ENCODE data around the gene L3MBTL4.
"Not testable (repeated sequence)": the region's sequence is repeated elsewhere in the genome, so short reads cannot be mapped to it uniquely, and the experiment has no call there.

L3MBTL4 gene

DNA sequence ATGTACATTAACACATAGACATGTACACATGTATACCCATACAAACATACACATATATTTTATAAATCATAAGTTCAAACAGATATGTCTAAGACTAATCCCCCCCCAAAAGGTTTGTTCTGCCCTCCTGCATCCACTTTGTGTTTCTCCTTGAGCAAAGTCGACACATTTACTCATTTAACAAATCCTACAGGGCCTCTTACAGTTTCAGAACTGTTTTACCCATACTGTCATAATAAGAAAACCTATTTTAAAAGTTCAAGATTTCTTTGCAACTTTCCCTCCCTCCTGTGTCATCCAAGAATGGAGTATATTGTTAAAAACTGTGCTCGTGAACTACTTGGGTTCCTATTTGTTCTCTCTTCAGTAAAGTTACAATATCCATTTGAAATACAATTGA, 166.7 kb downstream of the L3MBTL4 start:
- no peak for FAIRE-seq

DNA sequence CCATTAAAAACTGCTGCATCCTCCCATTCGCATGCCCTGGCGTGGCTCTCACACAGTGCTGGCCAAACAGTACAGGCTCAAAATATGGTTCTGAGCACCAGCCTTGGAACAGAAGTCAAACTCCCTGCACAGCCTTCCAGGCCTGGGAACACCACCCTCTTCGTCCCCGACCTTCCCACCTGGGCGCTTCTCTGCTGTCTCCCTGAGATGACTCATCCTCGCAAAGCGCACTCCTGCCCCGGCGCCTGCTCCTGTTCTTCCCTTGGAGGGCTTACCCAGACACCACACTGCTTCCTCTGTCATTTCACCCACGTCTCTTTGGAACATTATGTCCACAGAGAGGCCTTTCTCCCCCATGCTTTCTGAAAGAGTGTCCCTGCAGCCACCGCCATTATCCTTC, 172.7 kb downstream of the L3MBTL4 start:
- no peak for FAIRE-seq

DNA sequence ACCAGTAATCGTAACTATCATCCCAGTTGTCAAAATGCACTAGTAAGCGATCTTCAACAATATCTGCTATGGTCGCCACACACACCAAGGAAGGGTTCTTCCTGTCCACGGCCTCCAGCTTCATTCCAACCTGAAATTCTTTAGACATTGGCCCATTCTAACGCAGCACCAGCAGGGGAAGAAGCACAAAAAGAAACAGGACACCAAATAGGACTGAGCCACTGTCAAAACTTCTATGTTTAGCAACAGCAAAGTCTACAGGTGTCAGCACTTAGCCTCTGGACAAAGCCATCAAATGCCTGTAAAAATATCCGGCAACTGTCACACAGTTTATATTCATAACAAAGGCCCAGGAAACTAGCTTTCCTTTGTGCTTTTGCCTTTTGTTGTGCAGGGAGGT, 175.0 kb downstream of the L3MBTL4 start:
- no peak for FAIRE-seq

DNA sequence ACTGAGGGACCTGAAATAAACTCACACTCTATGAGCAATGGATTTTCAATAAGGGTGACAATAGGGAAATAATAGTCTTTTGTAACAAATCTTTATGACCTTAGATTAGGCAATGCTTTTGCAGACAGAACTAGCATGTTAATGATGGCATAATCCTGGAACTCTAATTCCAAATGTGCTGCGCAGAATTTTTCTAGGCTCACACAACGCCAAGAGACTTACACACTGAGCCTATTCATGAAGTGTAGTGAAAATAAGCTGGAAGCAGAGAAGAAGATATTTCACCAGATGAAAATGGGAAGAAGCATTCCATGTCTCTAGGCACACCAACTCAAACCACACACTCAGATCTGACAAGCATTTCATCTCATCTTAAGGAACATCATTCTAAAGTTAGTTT, 178.5 kb downstream of the L3MBTL4 start:
- FAIRE-seq = no peak

DNA sequence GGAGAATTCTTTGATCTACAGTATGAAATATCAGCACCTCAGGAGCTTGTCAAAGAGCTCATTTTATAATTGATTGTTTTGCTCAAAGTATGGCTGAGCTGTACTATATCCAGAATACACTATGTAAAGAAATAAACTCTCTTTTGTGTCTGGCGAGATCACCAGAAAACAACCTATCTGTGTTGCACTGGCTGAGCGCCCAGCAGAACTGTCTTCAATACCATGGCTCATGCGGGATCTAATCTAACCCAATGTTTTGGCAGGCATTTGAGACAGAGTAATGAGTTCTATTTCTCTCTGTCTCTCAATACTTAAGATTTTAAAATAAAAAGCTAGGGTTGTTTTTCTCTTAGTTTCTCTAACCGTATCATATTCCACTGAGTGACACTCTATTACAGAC, 192.4 kb downstream of the L3MBTL4 start:
- no peak for FAIRE-seq

DNA sequence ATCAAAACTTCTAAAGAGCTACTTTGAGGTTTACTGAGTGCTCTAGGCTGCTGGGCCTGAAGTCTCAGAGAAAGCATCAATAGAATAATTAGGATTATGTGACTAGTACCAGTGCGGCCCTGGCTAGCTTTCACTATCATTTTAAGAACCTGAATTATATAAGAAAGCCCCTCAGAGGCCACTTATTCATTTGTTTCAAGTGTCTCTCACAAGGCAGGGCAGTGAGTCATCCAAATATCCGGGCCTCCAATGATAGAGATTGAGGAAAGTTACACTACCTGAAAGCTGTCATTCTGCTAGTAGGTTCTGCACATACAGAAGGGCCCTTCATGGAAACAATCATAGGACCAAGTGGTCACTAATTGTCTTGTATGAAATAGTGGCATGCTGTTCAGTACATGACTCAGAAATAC, 193.1 kb downstream of the L3MBTL4 start:
- FAIRE-seq = no peak

DNA sequence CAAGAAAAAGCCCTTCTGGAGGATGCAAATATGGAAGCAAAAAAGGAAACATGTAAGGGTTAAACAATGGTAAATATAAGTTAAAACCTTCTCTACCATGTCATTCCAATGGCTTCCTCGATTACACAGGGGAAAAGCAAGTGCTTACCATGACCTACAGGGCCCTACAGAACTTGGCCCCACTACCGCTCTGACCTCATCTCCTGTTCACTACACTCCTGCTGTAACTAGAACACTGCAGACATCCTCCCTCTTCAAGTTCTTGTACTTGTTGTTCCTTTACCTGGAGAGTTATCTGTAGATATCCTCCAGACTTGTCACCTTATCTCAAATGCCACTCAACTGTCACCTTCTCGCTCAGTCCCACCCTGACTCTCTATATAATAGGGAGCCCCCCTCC, 194.6 kb downstream of the L3MBTL4 start:
- no peak for FAIRE-seq

DNA sequence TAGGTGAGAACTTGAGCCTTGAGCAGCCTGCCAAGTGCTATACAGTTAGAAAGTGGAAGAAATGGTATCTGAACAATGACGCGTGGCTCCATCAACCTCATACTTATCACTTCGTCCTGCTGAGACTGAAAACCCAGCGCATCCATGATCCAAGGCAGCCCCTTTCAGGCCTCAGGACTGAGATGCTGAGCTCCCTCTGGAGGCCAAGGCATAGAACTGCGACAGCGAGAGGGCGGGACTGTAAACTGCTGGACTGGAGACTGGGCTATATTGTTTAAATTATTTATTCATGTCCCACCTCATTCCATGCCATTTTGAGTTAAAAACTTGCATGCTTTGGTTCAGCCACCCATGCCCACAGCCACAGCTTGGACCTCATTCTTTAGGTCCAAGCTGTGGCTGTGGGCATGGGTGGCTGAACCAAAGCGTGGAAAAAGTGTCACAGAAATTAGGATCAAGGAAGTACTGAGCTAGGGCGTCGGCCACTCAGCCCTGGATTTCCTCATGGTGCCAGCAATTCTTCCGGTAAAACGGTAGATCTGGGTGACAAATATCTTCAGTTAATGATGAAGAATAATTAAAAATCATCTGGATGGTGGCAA, 195.5 kb downstream of the L3MBTL4 start:
- no peak for FAIRE-seq

DNA sequence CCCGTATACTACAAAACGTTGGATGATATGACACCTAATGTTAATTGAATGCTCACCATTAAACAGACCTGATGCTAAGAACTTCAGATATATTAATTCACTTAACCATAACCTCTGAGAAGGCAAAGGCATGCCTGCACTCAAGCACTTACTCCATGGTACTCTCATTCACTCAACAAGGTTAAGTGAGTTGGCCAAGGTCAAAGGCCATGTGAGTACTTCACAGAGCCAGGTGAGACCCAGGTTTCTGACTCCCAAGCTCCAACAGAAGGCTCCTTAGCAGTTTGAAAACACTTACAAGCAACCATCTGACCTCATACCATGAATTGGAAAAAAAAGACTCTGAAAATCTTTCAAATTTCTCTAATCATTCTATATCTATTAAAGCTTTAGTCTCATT, 198.8 kb downstream of the L3MBTL4 start:
- FAIRE-seq = no peak

DNA sequence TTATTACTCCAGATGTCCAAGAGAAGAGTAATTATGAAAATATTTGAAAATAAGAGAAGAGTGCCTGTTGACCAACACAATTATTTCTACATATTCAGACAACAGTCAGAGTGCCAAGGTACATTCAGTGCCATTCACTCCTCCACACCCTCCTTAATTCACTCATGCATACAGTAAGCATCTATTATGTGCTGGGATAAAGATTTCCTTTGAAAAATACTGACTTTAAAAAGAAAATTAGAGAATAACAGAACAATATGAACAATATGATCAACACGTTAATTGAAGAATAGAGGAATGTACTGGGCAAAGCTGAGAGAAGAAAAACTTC, 203.6 kb downstream of the L3MBTL4 start:
- no peak for FAIRE-seq

DNA sequence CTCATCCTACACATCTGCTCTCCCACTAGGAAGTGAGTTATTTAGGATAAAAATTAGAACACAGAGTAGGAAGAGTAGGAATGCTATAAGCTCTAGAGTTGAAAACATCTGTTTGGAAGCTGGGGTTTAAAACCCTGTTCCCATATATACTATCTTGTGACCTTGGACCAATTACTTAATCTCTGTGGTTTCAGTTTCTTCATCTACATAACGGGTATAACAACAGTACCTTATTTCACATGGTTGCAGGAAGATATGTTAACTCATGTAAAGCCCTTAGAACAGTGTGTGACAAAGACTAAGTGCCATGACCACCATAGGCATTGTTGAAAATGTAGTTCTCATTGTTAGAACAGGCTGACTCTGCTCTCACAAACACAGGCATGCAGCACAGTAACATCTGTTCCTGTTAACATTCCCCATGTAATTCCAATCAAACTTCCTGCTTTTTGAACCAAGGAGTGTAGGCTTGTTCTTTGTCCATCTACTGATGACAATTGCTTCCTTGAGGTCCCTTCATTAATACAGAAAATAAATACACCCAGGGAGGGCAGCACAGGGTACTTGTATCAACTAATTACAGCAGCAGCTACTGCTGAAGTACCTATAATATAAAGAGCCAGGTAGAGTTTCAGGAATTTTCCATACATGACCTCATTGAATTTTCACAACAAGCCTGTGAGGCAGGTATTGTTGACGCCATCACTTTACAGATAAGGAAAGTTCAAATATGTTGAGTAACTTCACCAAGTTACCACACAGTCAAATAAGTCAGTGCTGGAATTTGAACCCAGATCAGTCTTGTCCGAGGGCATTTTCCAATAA, 204.2 kb downstream of the L3MBTL4 start:
- FAIRE-seq = no peak

DNA sequence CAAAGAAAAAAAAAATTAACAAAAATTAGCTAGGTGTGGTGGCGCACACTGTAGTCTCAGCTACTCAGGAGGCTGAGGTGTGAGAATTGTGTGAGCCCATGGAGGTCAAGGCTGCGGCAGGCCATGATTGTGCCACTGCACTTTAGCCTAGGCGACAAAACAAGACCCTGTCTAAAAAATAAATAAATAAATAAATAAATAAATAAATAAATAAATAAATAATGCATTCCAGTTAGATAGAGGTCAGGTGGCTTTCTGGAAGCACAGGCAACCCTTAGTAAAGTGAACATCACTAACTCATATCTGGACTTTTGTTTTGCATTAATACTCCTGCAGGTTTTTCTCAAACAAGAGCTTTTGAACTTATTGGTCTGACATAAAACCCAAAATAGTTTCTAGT, 206.8 kb downstream of the L3MBTL4 start:
- no peak for FAIRE-seq

DNA sequence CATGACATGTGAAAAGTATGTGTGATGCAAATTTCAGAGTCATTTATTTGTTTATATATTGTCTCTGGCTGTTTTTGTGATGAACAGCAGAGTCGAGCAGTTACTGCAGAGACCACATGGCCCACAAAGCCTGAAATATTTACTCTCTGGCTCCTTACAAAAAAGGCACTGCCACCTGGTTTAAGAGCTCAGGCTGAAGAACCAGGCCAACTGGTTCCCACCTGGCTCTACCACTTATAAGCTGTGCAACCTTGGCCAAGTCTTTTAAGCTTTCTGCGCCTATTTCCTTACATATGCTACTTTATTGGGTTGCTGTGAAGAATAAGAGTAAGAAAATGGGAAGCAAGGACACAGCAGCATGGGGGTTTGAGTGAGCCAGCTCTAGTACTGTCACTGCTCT, 207.6 kb downstream of the L3MBTL4 start:
- FAIRE-seq = no peak

DNA sequence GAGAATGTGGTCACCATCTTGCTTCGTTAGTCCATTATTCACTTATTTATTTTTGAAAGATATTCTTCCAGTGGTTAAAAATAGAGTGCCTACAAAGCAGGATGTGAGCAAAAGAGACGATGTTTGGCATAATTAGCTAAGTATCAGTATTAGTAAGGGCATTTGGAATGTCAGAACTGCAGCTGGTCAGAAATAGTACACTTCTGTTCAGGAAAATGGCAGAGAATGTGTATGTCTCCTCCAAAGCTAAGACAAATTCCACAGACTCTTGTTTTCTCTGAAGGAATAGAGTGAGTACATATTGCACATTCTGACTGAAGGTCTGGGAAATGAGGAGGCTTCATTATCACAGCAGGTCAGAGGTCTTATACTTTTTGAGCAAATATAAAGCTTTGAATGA, 209.0 kb downstream of the L3MBTL4 start:
- no peak for FAIRE-seq

DNA sequence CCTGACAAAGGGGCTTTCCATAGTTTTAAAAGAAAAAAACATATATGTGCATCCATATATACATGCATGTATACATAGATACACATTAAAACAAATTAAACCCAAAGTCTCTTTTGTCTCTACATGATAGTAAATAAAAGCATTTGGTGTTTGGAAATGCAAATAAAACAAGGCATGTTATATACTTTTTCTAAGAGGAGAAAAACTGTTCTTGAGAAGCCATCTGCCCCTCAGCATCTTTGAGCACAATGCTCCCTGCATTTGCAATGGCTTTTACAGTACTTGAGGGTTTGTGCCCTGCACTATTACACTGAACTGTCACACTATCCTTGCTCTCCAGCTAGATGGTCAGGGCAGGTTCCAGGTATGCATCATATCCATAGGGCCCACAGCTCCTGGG, 210.2 kb downstream of the L3MBTL4 start:
- FAIRE-seq = no peak

DNA sequence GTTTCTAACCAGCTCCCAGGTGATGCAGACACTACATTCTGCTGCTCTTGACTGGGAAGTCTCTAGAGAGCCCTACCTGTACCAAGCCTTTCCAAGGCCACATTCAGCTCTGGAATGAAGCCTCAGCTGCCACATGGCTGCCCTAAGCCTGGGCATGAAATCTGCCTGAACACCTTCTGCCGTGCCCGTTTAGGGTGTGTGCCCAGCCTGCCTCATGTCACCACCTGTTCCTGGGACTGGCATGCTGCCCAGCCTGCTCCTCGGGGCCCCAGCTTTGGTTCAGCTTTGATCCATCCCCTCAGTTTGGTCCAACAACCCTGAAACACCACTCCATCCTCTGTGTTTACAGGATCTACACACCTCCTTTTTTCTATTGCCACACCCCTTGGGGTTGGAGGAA, 210.9 kb downstream of the L3MBTL4 start:
- FAIRE-seq = no peak

DNA sequence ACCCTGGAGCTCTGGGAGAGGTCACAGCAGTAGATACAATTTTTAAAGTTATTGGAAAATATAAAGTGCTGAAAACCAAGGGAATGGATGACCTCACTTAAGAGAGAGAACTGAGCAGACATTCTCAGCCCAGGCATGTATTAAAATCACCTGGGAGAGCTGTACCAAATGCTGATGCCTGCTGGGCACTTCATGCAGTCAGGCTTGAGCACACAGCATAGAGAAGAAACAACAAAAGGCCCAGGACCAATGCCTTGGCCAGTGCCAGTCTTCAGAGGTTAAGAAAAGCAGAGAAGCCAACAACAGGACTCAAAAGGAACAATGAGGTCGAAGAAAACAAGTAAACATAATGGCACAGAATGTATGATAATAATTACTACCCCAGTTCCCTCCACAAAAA, 211.8 kb downstream of the L3MBTL4 start:
- no peak for FAIRE-seq

DNA sequence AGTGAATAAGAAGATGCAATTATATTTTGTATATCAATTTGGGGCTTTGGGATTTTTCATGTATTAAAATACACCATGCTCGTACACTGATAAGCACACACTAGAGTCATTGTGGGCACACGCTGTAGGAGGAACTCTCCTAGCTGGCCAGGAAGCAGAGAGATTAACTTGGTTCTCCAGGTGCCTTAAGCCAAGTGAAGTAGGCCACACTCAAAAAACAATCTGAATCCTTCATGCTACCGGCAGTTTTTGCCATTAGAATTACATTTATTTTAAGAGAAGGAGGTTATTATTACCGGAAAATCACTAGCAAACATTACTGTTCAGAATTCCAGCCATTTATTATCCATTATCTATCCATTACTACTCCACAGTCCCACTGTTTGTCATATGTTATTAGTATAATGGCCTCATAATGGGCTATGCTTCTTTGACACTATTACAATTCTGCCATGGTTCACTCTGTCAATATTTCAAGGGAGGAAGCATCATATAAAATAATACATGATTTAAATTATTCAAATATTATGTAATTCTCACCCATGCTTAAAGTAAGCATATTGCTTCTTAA, 214.4 kb downstream of the L3MBTL4 start:
- no peak for FAIRE-seq

DNA sequence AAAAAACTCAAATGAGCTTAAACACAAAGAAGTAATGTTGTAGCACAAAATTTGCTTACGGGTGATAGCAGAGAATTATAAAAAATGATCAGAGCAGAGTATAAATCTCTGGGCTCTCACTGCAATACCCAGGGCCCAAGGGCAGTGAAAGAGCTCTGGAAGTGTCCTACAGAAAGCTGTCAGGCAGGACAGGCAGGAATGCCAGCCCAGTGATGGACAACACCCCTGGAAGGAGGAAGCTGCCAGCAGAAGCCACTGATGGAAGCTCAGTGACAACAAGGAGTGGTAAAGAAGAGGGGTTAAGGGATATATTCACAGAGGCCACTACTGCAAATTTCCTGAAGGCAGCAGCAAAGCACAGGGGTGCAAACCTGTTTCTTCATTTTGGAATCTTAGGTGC, 214.9 kb downstream of the L3MBTL4 start:
- FAIRE-seq = no peak

DNA sequence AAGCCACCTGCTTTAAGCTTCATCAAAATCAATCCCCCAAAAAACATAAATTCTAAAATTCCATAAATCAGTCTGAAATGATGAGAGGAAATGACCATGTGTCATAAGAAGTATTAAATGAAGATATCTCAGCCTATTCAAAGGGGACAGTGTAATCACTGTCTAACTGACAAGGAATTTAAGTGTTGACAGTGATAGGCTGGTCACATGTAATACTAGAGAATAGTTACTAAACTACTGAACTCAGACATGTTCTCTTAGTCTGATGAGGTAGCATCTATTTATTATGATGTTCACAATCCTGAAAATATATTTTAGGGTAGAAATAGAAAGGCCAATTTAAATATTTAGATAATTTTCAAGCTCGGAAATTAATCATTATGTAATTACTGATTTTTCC, 216.1 kb downstream of the L3MBTL4 start:
- FAIRE-seq = no peak

DNA sequence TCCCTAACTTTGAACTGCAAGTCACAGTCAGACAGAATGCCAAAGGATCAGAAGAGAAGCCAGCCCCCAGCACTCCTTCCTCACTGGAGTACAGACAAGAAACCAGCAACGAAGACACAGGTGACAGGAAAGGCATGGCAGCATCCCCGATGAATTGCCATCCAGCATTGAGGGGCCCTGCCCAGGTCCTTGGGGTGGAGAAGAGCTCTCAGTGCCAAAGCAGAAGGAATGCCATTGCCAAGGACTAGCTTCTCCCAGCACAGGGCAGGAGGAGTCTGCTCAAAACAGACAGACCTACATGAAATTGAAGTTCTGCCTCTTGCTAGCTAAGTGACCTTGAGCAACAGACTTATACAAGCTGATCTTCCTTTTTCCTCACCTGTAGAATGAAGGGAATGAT, 220.1 kb downstream of the L3MBTL4 start:
- no peak for FAIRE-seq

DNA sequence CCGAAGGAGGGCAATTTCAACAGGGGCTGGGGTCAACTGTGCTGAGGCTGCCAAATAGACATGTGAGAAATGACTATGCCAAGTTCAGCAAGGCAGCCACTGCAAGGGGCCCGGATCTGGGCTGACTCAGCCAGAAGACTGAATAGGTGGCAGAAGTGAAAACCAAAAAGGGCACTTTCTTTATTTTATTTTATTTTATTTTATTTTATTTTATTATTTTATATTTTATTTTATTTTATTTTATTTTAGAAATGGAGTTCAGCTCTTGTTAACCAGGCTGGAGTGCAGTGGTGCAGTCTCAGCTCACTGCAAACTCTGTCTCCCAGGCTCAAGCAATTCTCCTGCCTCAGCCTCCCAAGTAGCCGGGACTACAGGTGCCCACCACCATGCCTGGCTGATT, 228.9 kb downstream of the L3MBTL4 start:
- FAIRE-seq = not testable (repeated sequence)

DNA sequence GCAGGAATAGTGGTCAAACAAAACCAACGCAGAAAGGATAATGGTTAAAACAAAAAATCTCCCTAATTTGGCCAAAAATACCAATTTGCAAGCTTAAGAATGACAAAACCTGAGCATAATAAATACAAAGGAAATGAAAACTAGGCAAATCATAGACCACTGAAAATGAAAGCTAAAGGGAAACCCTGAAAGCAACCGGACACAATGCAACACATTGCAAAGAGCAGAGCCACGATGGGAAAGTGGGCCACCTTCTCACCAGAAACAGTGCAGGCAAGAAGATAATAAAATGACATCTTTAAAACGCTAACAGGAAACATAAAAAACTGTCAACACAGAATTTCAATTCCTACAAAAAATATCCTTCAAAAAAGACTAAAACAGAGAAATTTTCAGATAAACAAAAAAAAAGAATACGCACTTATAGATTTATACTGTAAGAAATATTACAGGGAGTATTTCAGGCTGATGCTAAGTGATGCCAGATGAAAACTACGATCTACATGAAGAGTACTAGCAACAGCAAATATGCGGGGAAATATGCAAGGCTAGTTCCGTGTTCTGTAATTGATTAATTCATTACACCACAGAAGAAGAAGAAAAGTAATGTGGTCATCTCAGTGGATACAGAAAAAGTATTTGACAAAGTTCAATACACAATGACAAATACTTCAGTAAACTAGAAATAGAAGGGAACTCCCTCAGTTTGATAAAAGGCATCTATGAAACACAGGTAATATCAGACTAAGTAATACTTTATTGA, 239.5 kb downstream of the L3MBTL4 start:
- no peak for FAIRE-seq

DNA sequence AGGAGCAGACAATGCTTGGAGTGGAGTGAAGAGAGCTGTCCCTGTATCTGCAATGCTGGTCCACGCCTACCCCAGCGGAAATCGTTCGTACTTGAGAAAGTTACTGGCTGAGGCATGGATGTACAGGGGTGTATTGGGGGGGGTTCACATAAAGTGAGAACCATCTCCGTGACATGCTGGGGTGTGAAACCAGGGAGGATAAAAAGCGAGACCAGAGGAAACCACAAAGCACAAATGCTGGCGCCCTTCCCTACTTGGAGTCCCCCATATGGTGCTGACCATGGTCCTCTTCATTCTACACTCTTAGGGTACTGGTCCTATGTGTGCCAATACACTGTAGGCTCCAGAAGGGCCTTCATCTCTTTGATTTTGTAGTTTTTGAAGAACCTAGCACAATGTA, 244.1 kb downstream of the L3MBTL4 start:
- no peak for FAIRE-seq
